Keratinocyte (primary cell): ENCODE data around the gene CIRBP. TPM values are rescaled to one million over a fixed set of nuclear protein-coding genes. Genes with fewer than 3 reads are reported as not detected.

Experiments used
- DNase-seq: peaks from one replicate; pipeline ENCODE4 v3.0.0-alpha.2; 2011; ENCODE audit warnings: low read depth, missing footprints, low spot score
- FAIRE-seq: peaks from 2 replicates; lab custom pipeline; 2011; peaks lifted over from hg19 to GRCh38; lab: Jason Lieb, UNC
- H2AFZ ChIP-seq: 2 replicates; pipeline ENCODE4 v1.6.0; 2012; ENCODE audit warnings: low read length, control low read depth, inconsistent platforms; ENCODE audit not compliant: control insufficient read depth
- H3K27ac ChIP-seq: 2 replicates; pipeline ENCODE4 v1.5.1; 2011; ENCODE audit warnings: low read length; ENCODE audit not compliant: control insufficient read depth, insufficient read depth
- H3K27me3 ChIP-seq: 3 replicates; pipeline ENCODE4 v1.6.0; 2011; ENCODE audit warnings: low read length; ENCODE audit not compliant: control insufficient read depth, insufficient read depth; ENCODE audit errors: extremely low read depth
- H3K36me3 ChIP-seq, 2 experiments: 2 replicates in 1 of 2; 3 replicates in 1 of 2; pipeline ENCODE4 v1.5.1; 2011; ENCODE audit warnings: low read length in 2 of 2, mild to moderate bottlenecking in 1 of 2; ENCODE audit not compliant: control insufficient read depth in 2 of 2, insufficient read depth in 2 of 2; ENCODE audit errors: extremely low read depth in 1 of 2
- H3K4me1 ChIP-seq: 3 replicates; pipeline ENCODE4 v1.5.1; 2011; ENCODE audit warnings: low read length; ENCODE audit not compliant: control insufficient read depth, insufficient read depth; ENCODE audit errors: extremely low read depth
- H3K4me2 ChIP-seq: 3 replicates; pipeline ENCODE4 v1.6.0; 2011; ENCODE audit warnings: low read depth, low read length; ENCODE audit not compliant: control insufficient read depth, insufficient read depth; ENCODE audit errors: extremely low read depth
- H3K4me3 ChIP-seq, 3 experiments: fragments of 200-600 bp in 1 of 3; sonication (generic) in 1 of 3; 2 replicates in 2 of 3; 3 replicates in 1 of 3; pipeline ENCODE4 v1.5.1; 2011 to 2016; ENCODE audit warnings: low read length in 3 of 3, mild to moderate bottlenecking in 3 of 3, control low read depth in 2 of 3, inconsistent platforms in 1 of 3, low read depth in 1 of 3, mixed read lengths in 1 of 3, mixed run types in 1 of 3, moderate library complexity in 1 of 3; ENCODE audit not compliant: control insufficient read depth in 2 of 3, insufficient read depth in 2 of 3; ENCODE audit errors: extremely low read depth in 1 of 3
- H3K79me2 ChIP-seq: 2 replicates; pipeline ENCODE4 v1.6.0; 2012; ENCODE audit warnings: low read length; ENCODE audit not compliant: control insufficient read depth, insufficient read depth
- H3K9ac ChIP-seq: 3 replicates; pipeline ENCODE4 v1.6.0; 2011; ENCODE audit warnings: low read length; ENCODE audit not compliant: control insufficient read depth, insufficient read depth; ENCODE audit errors: extremely low read depth
- H3K9me1 ChIP-seq: 3 replicates; pipeline ENCODE4 v1.6.0; 2011; ENCODE audit warnings: low read length; ENCODE audit not compliant: control insufficient read depth, insufficient read depth; ENCODE audit errors: extremely low read depth
- H3K9me3 ChIP-seq: 2 replicates; pipeline ENCODE4 v1.5.1; 2012; ENCODE audit warnings: low read depth, low read length; ENCODE audit not compliant: control insufficient read depth
- H4K20me1 ChIP-seq: 3 replicates; pipeline ENCODE4 v1.6.0; 2011; ENCODE audit warnings: low read length; ENCODE audit not compliant: control insufficient read depth, insufficient read depth; ENCODE audit errors: extremely low read depth
- CTCF ChIP-seq, 3 experiments: IDR thresholded peaks in 1 of 3; conservative IDR thresholded peaks in 1 of 3; optimal IDR thresholded peaks in 1 of 3; 2 replicates in 2 of 3; 3 replicates in 1 of 3; pipeline versions ENCODE3 to v1.5.1; 2011; ENCODE audit warnings: low read length in 3 of 3, mild to moderate bottlenecking in 3 of 3, moderate library complexity in 2 of 3, control low read depth in 1 of 3, inconsistent platforms in 1 of 3; ENCODE audit not compliant: insufficient read depth in 2 of 3; ENCODE audit errors: extremely low read depth in 1 of 3
- EZH2 ChIP-seq: IDR thresholded peaks from one replicate; pipeline ENCODE4 v1.6.1; 2012; ENCODE audit warnings: inconsistent platforms, mild to moderate bottlenecking, low read length, moderate library complexity
- dilution Hi-C: fragments of 300-500 bp; cut with MboI; formaldehyde crosslinking; loops from one replicate; pipeline ENCODE4 v1.7.0; 2020; ENCODE audit warnings: low sequenced_read_pairs; ENCODE audit not compliant: extremely low pct_ligation_motif_present
- polyA plus RNA-seq, 5 experiments: library from polyadenylated mRNA; depleted of rRNA in 3 of 5; stranded (reverse) in 3 of 5; stranded (forward) in 1 of 5; unstranded in 1 of 5; fragments of >200 nt; gene quantifications; 1 replicate in 1 of 5; 2 replicates in 3 of 5; 3 replicates in 1 of 5; pipeline versions ENCODE4 v1.2.1 to v1.2.3, GENCODE V29; 2011 to 2012; ENCODE audit warnings: missing spikeins in 2 of 5, low read depth in 1 of 5, low replicate concordance in 1 of 5

Gene CIRBP
- polyA plus RNA-seq, 1 donor (not counting 4 experiments of a cell fraction or from before 2014, with no cell fraction given), result 113 TPM

DNA sequence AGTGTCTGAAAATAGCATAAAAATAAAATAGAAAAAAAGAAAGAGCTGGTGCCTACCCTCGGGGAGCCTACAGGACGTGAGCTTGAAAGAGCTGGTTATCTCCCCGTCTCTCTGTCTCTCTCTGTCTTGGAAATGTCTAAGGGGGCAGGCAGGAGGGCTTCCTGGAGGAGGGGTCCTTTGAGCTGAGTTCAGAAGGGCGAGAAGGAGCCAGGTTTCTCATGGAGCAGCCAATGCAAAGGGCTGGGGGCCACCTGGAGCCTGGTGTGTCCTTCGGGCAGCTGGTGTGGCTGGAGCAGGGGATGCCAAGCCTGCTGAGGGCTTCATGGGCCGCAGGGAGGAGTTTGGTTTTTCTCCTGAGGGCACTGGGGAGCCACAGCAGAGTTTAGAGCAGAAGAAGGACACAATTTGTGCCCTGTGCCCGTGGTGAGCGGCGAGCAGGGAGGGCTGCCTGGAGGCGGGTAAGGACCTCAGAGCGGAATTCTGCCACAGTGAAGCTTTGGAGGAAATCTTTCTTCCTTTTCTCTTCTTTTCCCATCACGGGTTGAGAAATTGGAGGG, 55.2 kb downstream of the CIRBP start:
- DNase-seq (no peak), FAIRE-seq (no peak)
- Histone ChIP-seq H4K20me1 (no peaks in the 10 kb centered on the region), H3K79me2 (no peaks in the 10 kb centered on the region), H3K27ac (no peak overlapping the region), H3K27me3 (peaks cover 7% of the 10 kb centered on the region), H3K4me3 (peak overlapping the region in 2 of 3 experiments; percentile 9 to 57), H3K9me3 (no peaks in the 10 kb centered on the region), H2AFZ (no peak overlapping the region), H3K9ac (peak overlapping the region; percentile 58), H3K36me3 (no peaks in the 10 kb centered on the region), H3K4me2 (peak overlapping the region; percentile 90), H3K4me1 (peaks cover 5% of the 10 kb centered on the region), H3K9me1 (no peaks in the 10 kb centered on the region)
- TF ChIP-seq EZH2 (no peak), CTCF (optimal IDR thresholded peaks at IDR 0.05 in 1 of 3, IDR thresholded peaks at IDR 0.05 in 1 of 3, conservative IDR thresholded peaks at IDR 0.05 in 1 of 3; ENCODE audit: extremely low read depth in 1 of 3, insufficient read depth in 2 of 3, low read length in 3 of 3) (no peak)
- dilution Hi-C loops, result no loop called here

Other genes starting within 250 kb of the CIRBP start
- gene TMEM259, start 248.2 kb upstream of the CIRBP start, polyA plus RNA-seq, result 61.5 to 136 TPM (median 88.0 TPM) in 3 replicates
- gene RNU6-2, start 247.8 kb upstream of the CIRBP start, polyA plus RNA-seq, result not detected in 3 replicates
- gene CNN2, start 242.7 kb upstream of the CIRBP start, polyA plus RNA-seq, result 105 to 495 TPM (median 136 TPM) in 3 replicates
- 7.4 to 11.0 TPM (median 7.9 TPM) in 3 replicates for gene ABCA7, start 229.2 kb upstream of the CIRBP start, polyA plus RNA-seq
- gene ARHGAP45, start 202.2 kb upstream of the CIRBP start, polyA plus RNA-seq, result 0.56 to 1.3 TPM (median 1.1 TPM) in 3 replicates
- 178 to 229 TPM (median 200 TPM) in 3 replicates for gene POLR2E, start 174.0 kb upstream of the CIRBP start, polyA plus RNA-seq
- gene GPX4, start 165.3 kb upstream of the CIRBP start, polyA plus RNA-seq, result 193 to 279 TPM (median 243 TPM) in 3 replicates
- 10.9 to 19.4 TPM (median 13.1 TPM) in 3 replicates for gene SBNO2, start 95.1 kb upstream of the CIRBP start, polyA plus RNA-seq
- 24.6 to 31.4 TPM (median 28.1 TPM) in 3 replicates for gene STK11, start 63.6 kb upstream of the CIRBP start, polyA plus RNA-seq
- gene CBARP, start 31.3 kb upstream of the CIRBP start, polyA plus RNA-seq, result 0.93 to 2.8 TPM (median 1.2 TPM) in 3 replicates
- gene ATP5F1D, start 27.6 kb upstream of the CIRBP start, polyA plus RNA-seq, result 51.3 to 95.4 TPM (median 80.0 TPM) in 3 replicates
- gene MIDN, start 20.7 kb upstream of the CIRBP start, polyA plus RNA-seq, result 4.7 to 14.1 TPM (median 6.8 TPM) in 3 replicates
- 18.5 to 30.1 TPM (median 27.6 TPM) in 3 replicates for gene FAM174C, start 6.2 kb downstream of the CIRBP start, polyA plus RNA-seq
- gene EFNA2, start 16.5 kb downstream of the CIRBP start, polyA plus RNA-seq, result not detected in 3 replicates
- gene NDUFS7, start 114.6 kb downstream of the CIRBP start, polyA plus RNA-seq, result 23.2 to 52.1 TPM (median 41.3 TPM) in 3 replicates
- gene GAMT, start 132.2 kb downstream of the CIRBP start, polyA plus RNA-seq, result 5.7 to 15.6 TPM (median 7.6 TPM) in 3 replicates
- 56.4 to 99.2 TPM (median 71.6 TPM) in 3 replicates for gene DAZAP1, start 138.3 kb downstream of the CIRBP start, polyA plus RNA-seq
- 795 to 1,391 TPM (median 803 TPM) in 3 replicates for gene RPS15, start 169.1 kb downstream of the CIRBP start, polyA plus RNA-seq
- 0.01 to 0.05 TPM (median 0.01 TPM) in 3 replicates for gene APC2, start 180.8 kb downstream of the CIRBP start, polyA plus RNA-seq
- 11.2 to 24.9 TPM (median 13.8 TPM) in 3 replicates for gene C19orf25, start 209.9 kb downstream of the CIRBP start, polyA plus RNA-seq
- 0.25 to 1.2 TPM (median 0.27 TPM) in 3 replicates for gene PCSK4, start 221.0 kb downstream of the CIRBP start, polyA plus RNA-seq
- 1.2 to 1.3 TPM (median 1.2 TPM) in 3 replicates for gene REEP6, start 221.8 kb downstream of the CIRBP start, polyA plus RNA-seq
- gene ADAMTSL5, start 243.7 kb downstream of the CIRBP start, polyA plus RNA-seq, result 4.2 to 8.5 TPM (median 5.7 TPM) in 3 replicates